GM12878 (cell line): ENCODE measurements around the gene TTLL6. TPM values are rescaled to one million over a fixed set of nuclear protein-coding genes. Genes with fewer than 3 reads are reported as not detected.
A peak's percentile ranks its signal among the peaks of the same experiment; 100 is the strongest.

Experiments
- ATAC-seq: fragments of 200-7000 bp; cut with Tn5 transposase; 3 replicates; pipeline ENCODE4 v1.9.1; 2020; ENCODE audit warnings: mild to moderate bottlenecking, moderate library complexity
- BruUV-seq: library from RNA; stranded (reverse); fragments of 400-500 nt; replicated peaks from 2 replicates; lab custom pipeline; 2021; lab: Mats Ljungman, UMichigan
- CTCF ChIA-PET: fragments of 300-600 bp; sonication (Branson Sonifier 250); formaldehyde crosslinking; extraction: SDS; loops from one replicate; lab custom pipeline; 2021; ENCODE audit warnings: inconsistent platforms; lab: Yijun Ruan, JAX
- POLR2A ChIA-PET: fragments of 350-600 bp; formaldehyde crosslinking; extraction: SDS; loops from one replicate; lab custom pipeline; 2021; ENCODE audit warnings: inconsistent platforms; lab: Charles Lee
- RAD21 ChIA-PET: fragments of 300-600 bp; sonication (Branson Sonifier 250); formaldehyde crosslinking; loops from one replicate; lab custom pipeline; 2023; ENCODE audit warnings: antibody characterized with exemption; ENCODE audit not compliant: unreplicated experiment; lab: Charles Lee
- SMC1A ChIA-PET: fragments of 300-600 bp; sonication (Branson Sonifier 250); formaldehyde crosslinking; loops from one replicate; lab custom pipeline; 2023; ENCODE audit not compliant: unreplicated experiment, uncharacterized antibody; lab: Charles Lee
- DNase-seq: peaks from one replicate; pipeline ENCODE4 v3.0.0-alpha.2; 2011; ENCODE audit warnings: low read depth, low spot score
- FAIRE-seq: peaks from 3 replicates; lab custom pipeline; 2011; peaks lifted over from hg19 to GRCh38; lab: Jason Lieb, UNC
- H2AFZ ChIP-seq: 2 replicates; pipeline ENCODE4 v1.6.0; 2011; ENCODE audit warnings: low read depth, low read length, control low read depth; ENCODE audit not compliant: control insufficient read depth
- H3K27ac ChIP-seq: 2 replicates; pipeline ENCODE4 v1.5.1; 2011; ENCODE audit warnings: control low read depth; ENCODE audit not compliant: control insufficient read depth, insufficient read depth
- H3K27me3 ChIP-seq, 2 experiments: replicated peaks in 1 of 2; 2 replicates each; pipeline versions ENCODE4 v1.6.0 to v1.6.1; 2011; ENCODE audit warnings: low read length in 1 of 2; ENCODE audit not compliant: control insufficient read depth in 2 of 2, insufficient read depth in 2 of 2
- H3K36me3 ChIP-seq, 2 experiments: 2 replicates each; pipeline ENCODE4 v1.5.1; 2011; ENCODE audit warnings: low read length in 1 of 2; ENCODE audit not compliant: control insufficient read depth in 2 of 2, insufficient read depth in 2 of 2
- H3K4me1 ChIP-seq: 2 replicates; pipeline ENCODE4 v1.6.1; 2011; ENCODE audit warnings: mild to moderate bottlenecking, low read length, moderate library complexity, mixed read lengths; ENCODE audit not compliant: control insufficient read depth, insufficient read depth
- H3K4me2 ChIP-seq: 2 replicates; pipeline ENCODE4 v1.6.0; 2011; ENCODE audit warnings: control low read depth; ENCODE audit not compliant: control insufficient read depth, insufficient read depth
- H3K4me3 ChIP-seq: fragments of 200-600 bp; sonication (generic); 2 replicates; pipeline ENCODE4 v1.5.1; 2016
- H3K79me2 ChIP-seq: 2 replicates; pipeline ENCODE4 v1.6.0; 2011; ENCODE audit warnings: low read length; ENCODE audit not compliant: control insufficient read depth, insufficient read depth
- H3K9ac ChIP-seq: 2 replicates; pipeline ENCODE4 v1.8.0; 2011; ENCODE audit warnings: low read length, control low read depth, mixed read lengths; ENCODE audit not compliant: control insufficient read depth, insufficient read depth
- H3K9me3 ChIP-seq: replicated peaks from 3 replicates; pipeline ENCODE4 v1.5.1; 2011; ENCODE audit warnings: mild to moderate bottlenecking, low read length; ENCODE audit not compliant: control insufficient read depth, insufficient read depth
- H4K20me1 ChIP-seq: 2 replicates; pipeline ENCODE4 v1.6.0; 2011; ENCODE audit not compliant: control insufficient read depth, insufficient read depth
- CHD2 ChIP-seq: IDR thresholded peaks from 2 replicates; pipeline ENCODE4 v1.6.1; 2011; ENCODE audit warnings: low read depth, low read length, improper control_type of control experiment, borderline replicate concordance
- CHD4 ChIP-seq: fragments of 200-600 bp; sonication (generic); IDR thresholded peaks from 2 replicates; pipeline ENCODE4 v1.6.1; 2016; ENCODE audit warnings: mild to moderate bottlenecking
- HDAC6 ChIP-seq: fragments of 200-600 bp; sonication (generic); IDR thresholded peaks from one replicate; pipeline ENCODE4 v1.8.0; 2017; ENCODE audit warnings: antibody characterized with exemption; ENCODE audit not compliant: unreplicated experiment
- HDGF ChIP-seq: fragments of 450-650 bp; IDR thresholded peaks from 2 replicates; pipeline ENCODE4 v1.6.1; 2016; ENCODE audit warnings: antibody characterized with exemption
- KLF5 ChIP-seq: fragments of 450-650 bp; IDR thresholded peaks from 2 replicates; pipeline ENCODE4 v1.6.1; 2014; ENCODE audit warnings: mild to moderate bottlenecking; ENCODE audit not compliant: partially characterized antibody
- MEF2B ChIP-seq: fragments of 450-650 bp; IDR thresholded peaks from 2 replicates; pipeline ENCODE4 v1.6.1; 2018; ENCODE audit warnings: mild to moderate bottlenecking, moderate library complexity; ENCODE audit not compliant: partially characterized antibody, poor library complexity, severe bottlenecking
- MXI1 ChIP-seq: fragments of 150-350 bp; IDR thresholded peaks from 2 replicates; pipeline ENCODE4 v1.6.1; 2011; ENCODE audit warnings: low read depth, mild to moderate bottlenecking, inconsistent platforms, low read length, improper control_type of control experiment
- MYC ChIP-seq: IDR thresholded peaks from 2 replicates; pipeline ENCODE4 v1.6.1; 2011; ENCODE audit warnings: mild to moderate bottlenecking, low read length, moderate library complexity, inconsistent platforms; ENCODE audit not compliant: insufficient read depth, insufficient replicate concordance, insufficient read length, severe bottlenecking
- NFIC ChIP-seq: IDR thresholded peaks from 2 replicates; pipeline ENCODE4 v1.6.1; 2012; ENCODE audit warnings: low read depth, mild to moderate bottlenecking, inconsistent platforms, low read length, moderate library complexity
- NFYB ChIP-seq: IDR thresholded peaks from 2 replicates; pipeline ENCODE4 v1.6.1; 2011; ENCODE audit warnings: low read depth, mild to moderate bottlenecking, low read length, improper control_type of control experiment, moderate library complexity; ENCODE audit not compliant: insufficient read depth
- PML ChIP-seq: IDR thresholded peaks from 2 replicates; pipeline ENCODE4 v1.6.1; 2012; ENCODE audit warnings: low read length, inconsistent platforms
- POLR2A ChIP-seq: IDR thresholded peaks from 2 replicates; pipeline ENCODE4 v1.6.1; 2011; ENCODE audit warnings: low read depth, mild to moderate bottlenecking, low read length
- POLR2AphosphoS2 ChIP-seq: IDR thresholded peaks from 2 replicates; pipeline ENCODE4 v1.6.1; 2011; ENCODE audit warnings: low read depth, mild to moderate bottlenecking, low read length, improper control_type of control experiment, moderate library complexity
- RBBP5 ChIP-seq: fragments of 200-600 bp; sonication (generic); conservative IDR thresholded peaks from 2 replicates; pipeline ENCODE4 v1.6.1; 2016
- SIX5 ChIP-seq: IDR thresholded peaks from 2 replicates; pipeline ENCODE4 v1.6.1; 2011; ENCODE audit warnings: mild to moderate bottlenecking, low read depth, low read length, moderate library complexity; ENCODE audit not compliant: severe bottlenecking
- ZNF384 ChIP-seq: IDR thresholded peaks from 2 replicates; pipeline ENCODE4 v1.6.1; 2012; ENCODE audit warnings: low read depth, mild to moderate bottlenecking, low read length, improper control_type of control experiment, borderline replicate concordance
- ZZZ3 ChIP-seq: IDR thresholded peaks from 2 replicates; pipeline ENCODE4 v1.6.1; 2011; ENCODE audit warnings: low read depth; ENCODE audit not compliant: control insufficient read depth, insufficient read length
- WGBS: methylation state at CpG from one replicate; pipeline ENCODE4 v1.1.6; 2016; ENCODE audit warnings: low lambda C conversion rate; ENCODE audit not compliant: insufficient replicate concordance, insufficient coverage; ENCODE audit errors: missing lambda C conversion rate; 5-methylcytosine and 5-hydroxymethylcytosine counted together
- in situ Hi-C: fragments of 300-500 bp; cut with MboI; formaldehyde crosslinking; loops from 9 replicates; pipeline ENCODE4 v1.14.3; 2018; ENCODE audit warnings: mixed read lengths
- intact Hi-C: fragments of 100-400 bp; cut with micrococcal nuclease; formaldehyde crosslinking; loops from one replicate; pipeline ENCODE4 v1.14.2; 2022; ENCODE audit not compliant: unreplicated experiment
- polyA plus RNA-seq, 11 experiments: library from polyadenylated mRNA; depleted of rRNA in 4 of 11; unstranded in 6 of 11; stranded (reverse) in 5 of 11; fragments of >200 nt; fragmentation: Nextera tagmentation in 4 of 11; fragmentation: Illumina TruSeq in 1 of 11; extraction: Ambion mirVana in 4 of 11; extraction: Trizol in 1 of 11; gene quantifications; 1 replicate in 1 of 11; 2 replicates in 10 of 11; pipeline versions ENCODE4 v1.2.1 to v1.2.3, GENCODE V29; 2011 to 2016; ENCODE audit warnings: inconsistent platforms in 2 of 11, missing spikeins in 2 of 11, low read depth in 1 of 11
- total RNA-seq, 4 experiments: library from RNA; depleted of rRNA in 3 of 4; stranded (reverse); fragments of >200 nt in 3 of 4; fragmentation: Illumina TruSeq in 1 of 4; extraction: Trizol in 1 of 4; gene quantifications; 2 replicates each; pipeline versions ENCODE4 v1.2.1 to v1.2.3, GENCODE V29; 2013 to 2021
- TF ChIP-seq, protein P1 (sequence below): fragments of 150-350 bp; IDR thresholded peaks from 2 replicates; pipeline ENCODE4 v1.6.1; 2016; ENCODE audit warnings: low read depth, low read length
- TF ChIP-seq, protein P2 (sequence below): IDR thresholded peaks from 2 replicates; pipeline ENCODE4 v1.6.1; 2012; ENCODE audit warnings: low read depth, low read length, improper control_type of control experiment

Gene TTLL6
- total and polyA plus RNA-seq, 10 of the 15 experiments (the other 5 are each of a cell fraction or from before 2014, with no cell fraction given), result 0.06 to 0.36 (median 0.13) TPM; not detected in 4

DNA sequence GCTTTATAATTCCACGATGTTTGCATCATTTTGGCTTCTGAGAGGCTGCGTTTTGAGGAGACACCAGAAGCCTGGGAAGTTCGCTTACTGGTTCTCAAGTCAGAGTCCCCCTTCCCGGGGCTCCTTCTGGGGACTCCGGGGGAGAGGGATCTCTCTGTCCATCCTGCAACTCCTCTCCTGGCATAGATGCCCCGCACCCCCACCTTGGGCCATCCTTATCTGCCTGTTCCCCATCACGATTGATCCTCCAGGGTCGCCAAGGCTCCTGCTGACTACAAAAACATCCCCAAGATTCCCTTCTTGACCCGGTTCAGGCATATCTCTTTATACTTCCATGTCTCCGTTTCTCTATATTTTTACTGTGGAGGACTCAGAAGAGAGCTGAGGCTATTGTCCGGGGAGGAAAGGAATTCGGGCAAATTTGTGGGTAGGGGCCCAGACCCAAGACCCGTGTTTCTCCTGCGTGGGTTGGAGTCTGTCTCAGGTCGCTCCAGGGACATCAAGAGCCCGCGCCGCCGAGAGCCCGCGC, 70.0 kb downstream of the TTLL6 start:
- H3K27ac ChIP-seq, result no peak overlapping the region
- H3K9ac ChIP-seq, result no peak overlapping the region
- H4K20me1 ChIP-seq, result no peaks in the 10 kb centered on the region
- no peaks in the 10 kb centered on the region for H3K4me1 ChIP-seq
- no peak overlapping the region for H2AFZ ChIP-seq
- ChIA-PET POLR2A (no interaction called here), RAD21 (no interaction called here), CTCF (no interaction called here), SMC1A (no interaction called here)
- H3K9me3 ChIP-seq, result no peaks in the 10 kb centered on the region; the same call in 2 of the 3 replicates
- no peak overlapping the region for H3K4me3 ChIP-seq
- no peak for FAIRE-seq
- DNase-seq, result no peak
- H3K36me3 ChIP-seq, result no peaks in the 10 kb centered on the region
- H3K79me2 ChIP-seq, result no peaks in the 10 kb centered on the region
- no TSS peak for BruUV-seq
- in situ Hi-C loops, result no loop called here
- WGBS, result 15% methylated on average over 17 of the region's 21 CpGs
- peaks cover 19 to 58% of the 10 kb centered on the region in 2 experiments for H3K27me3 ChIP-seq
- TF ChIP-seq ZZZ3, result no peak
- TF ChIP-seq ZNF384, result no peak
- TF ChIP-seq POLR2A, result no peak
- TF ChIP-seq, protein P1, sequence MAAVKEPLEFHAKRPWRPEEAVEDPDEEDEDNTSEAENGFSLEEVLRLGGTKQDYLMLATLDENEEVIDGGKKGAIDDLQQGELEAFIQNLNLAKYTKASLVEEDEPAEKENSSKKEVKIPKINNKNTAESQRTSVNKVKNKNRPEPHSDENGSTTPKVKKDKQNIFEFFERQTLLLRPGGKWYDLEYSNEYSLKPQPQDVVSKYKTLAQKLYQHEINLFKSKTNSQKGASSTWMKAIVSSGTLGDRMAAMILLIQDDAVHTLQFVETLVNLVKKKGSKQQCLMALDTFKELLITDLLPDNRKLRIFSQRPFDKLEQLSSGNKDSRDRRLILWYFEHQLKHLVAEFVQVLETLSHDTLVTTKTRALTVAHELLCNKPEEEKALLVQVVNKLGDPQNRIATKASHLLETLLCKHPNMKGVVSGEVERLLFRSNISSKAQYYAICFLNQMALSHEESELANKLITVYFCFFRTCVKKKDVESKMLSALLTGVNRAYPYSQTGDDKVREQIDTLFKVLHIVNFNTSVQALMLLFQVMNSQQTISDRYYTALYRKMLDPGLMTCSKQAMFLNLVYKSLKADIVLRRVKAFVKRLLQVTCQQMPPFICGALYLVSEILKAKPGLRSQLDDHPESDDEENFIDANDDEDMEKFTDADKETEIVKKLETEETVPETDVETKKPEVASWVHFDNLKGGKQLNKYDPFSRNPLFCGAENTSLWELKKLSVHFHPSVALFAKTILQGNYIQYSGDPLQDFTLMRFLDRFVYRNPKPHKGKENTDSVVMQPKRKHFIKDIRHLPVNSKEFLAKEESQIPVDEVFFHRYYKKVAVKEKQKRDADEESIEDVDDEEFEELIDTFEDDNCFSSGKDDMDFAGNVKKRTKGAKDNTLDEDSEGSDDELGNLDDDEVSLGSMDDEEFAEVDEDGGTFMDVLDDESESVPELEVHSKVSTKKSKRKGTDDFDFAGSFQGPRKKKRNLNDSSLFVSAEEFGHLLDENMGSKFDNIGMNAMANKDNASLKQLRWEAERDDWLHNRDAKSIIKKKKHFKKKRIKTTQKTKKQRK, result no peak
- TF ChIP-seq RBBP5, result no peak
- TF ChIP-seq HDGF, result no peak
- TF ChIP-seq KLF5, result no peak
- TF ChIP-seq PML, result no peak
- TF ChIP-seq, protein P2, sequence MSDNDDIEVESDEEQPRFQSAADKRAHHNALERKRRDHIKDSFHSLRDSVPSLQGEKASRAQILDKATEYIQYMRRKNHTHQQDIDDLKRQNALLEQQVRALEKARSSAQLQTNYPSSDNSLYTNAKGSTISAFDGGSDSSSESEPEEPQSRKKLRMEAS, result no peak
- TF ChIP-seq HDAC6, result no peak
- no peak for TF ChIP-seq CHD4
- no peak for TF ChIP-seq POLR2AphosphoS2
- no peak for TF ChIP-seq MEF2B
- TF ChIP-seq NFIC, result no peak
- TF ChIP-seq SIX5, result no peak
- no peak for TF ChIP-seq MXI1
- no peak for TF ChIP-seq MYC
- no peak for TF ChIP-seq CHD2
- TF ChIP-seq NFYB, result no peak
- no peak for ATAC-seq
- intact Hi-C loops, result no loop called here
- H3K4me2 ChIP-seq, result peak overlapping the region; percentile 35; the same call in 1 of the 2 replicates
